Mesodermal cell (in vitro differentiated cells): ENCODE measurements around the gene FILIP1.

Source experiments
- H3K27ac ChIP-seq: 2 replicates; pipeline ENCODE4 v1.7.0; 2013; ENCODE audit warnings: mild to moderate bottlenecking, low read depth, low read length, moderate library complexity; ENCODE audit not compliant: severe bottlenecking
- H3K36me3 ChIP-seq: 2 replicates; pipeline ENCODE4 v1.7.1; 2013; ENCODE audit warnings: mild to moderate bottlenecking, low read length, moderate library complexity; ENCODE audit not compliant: control insufficient read depth, insufficient read depth
- H3K4me1 ChIP-seq: one replicate; pipeline ENCODE4 v1.7.1; 2013; ENCODE audit warnings: mild to moderate bottlenecking, low read length; ENCODE audit not compliant: insufficient read depth, control insufficient read depth, poor library complexity, severe bottlenecking
- H3K4me3 ChIP-seq: 2 replicates; pipeline ENCODE4 v1.7.0; 2013; ENCODE audit warnings: low read length, control low read depth, mild to moderate bottlenecking; ENCODE audit not compliant: insufficient read depth, poor library complexity, severe bottlenecking; ENCODE audit errors: extremely low read depth
- H3K9me3 ChIP-seq: 2 replicates; pipeline ENCODE4 v1.7.1; 2013; ENCODE audit warnings: mild to moderate bottlenecking, low read length, moderate library complexity; ENCODE audit not compliant: control insufficient read depth
- WGBS, 2 experiments: methylation state at CpG; one replicate each; pipeline ENCODE4 v1.1.5; 2013; ENCODE audit warnings: missing lambda C conversion rate in 2 of 2; ENCODE audit not compliant: insufficient coverage in 2 of 2; 5-methylcytosine and 5-hydroxymethylcytosine counted together

FILIP1 gene

GRCh38 chr6:75494290-75494689, 690 bp upstream of the FILIP1 start:
- H3K4me3 ChIP-seq: no peak overlapping the region
- H3K9me3 ChIP-seq: no peaks in the 10 kb centered on the region
- peaks cover 6% of the 10 kb centered on the region for H3K4me1 ChIP-seq
- WGBS, 2 experiments: 78 to 91% methylated on average over 1 of the region's 4 CpGs
- H3K36me3 ChIP-seq: no peaks in the 10 kb centered on the region
- peak overlapping the region; percentile 85 for H3K27ac ChIP-seq

- Histone ChIP-seq H3K4me3 (peak overlapping the region; percentile 30), H3K27ac (peak overlapping the region; percentile 85), H3K36me3 (no peaks in the 10 kb centered on the region), H3K4me1 (peaks cover 3% of the 10 kb centered on the region), H3K9me3 (no peaks in the 10 kb centered on the region)
- WGBS, 2 experiments: no CpG with 5 or more reads among the region's 3 CpGs
These were observed 1.0 kb downstream of the FILIP1 start for GRCh38 chr6:75492386-75493153.

- Histone ChIP-seq H3K36me3 (no peaks in the 10 kb centered on the region), H3K27ac (no peak overlapping the region), H3K4me3 (peak overlapping the region; percentile 9), H3K9me3 (no peaks in the 10 kb centered on the region), H3K4me1 (peaks cover 3% of the 10 kb centered on the region)
- WGBS, 2 experiments: 80 to 90% methylated on average over 1 of the region's 1 CpG
These were observed 2.3 kb downstream of the FILIP1 start for GRCh38 chr6:75491291-75491690.

GRCh38 chr6:75490706-75491105, 2.9 kb downstream of the FILIP1 start:
- no CpG with 5 or more reads among the region's 3 CpGs for WGBS, 2 experiments
- Histone ChIP-seq H3K9me3 (no peaks in the 10 kb centered on the region), H3K4me3 (no peak overlapping the region), H3K4me1 (peaks cover 3% of the 10 kb centered on the region), H3K36me3 (no peaks in the 10 kb centered on the region), H3K27ac (no peak overlapping the region)

- Histone ChIP-seq H3K36me3 (no peaks in the 10 kb centered on the region), H3K4me1 (peaks cover 3% of the 10 kb centered on the region), H3K27ac (no peak overlapping the region), H3K4me3 (no peak overlapping the region), H3K9me3 (no peaks in the 10 kb centered on the region)
- no CpG with 5 or more reads among the region's 1 CpG for WGBS, 2 experiments
These were observed 4.6 kb downstream of the FILIP1 start for GRCh38 chr6:75489025-75489424.

GRCh38 chr6:75488033-75488432, 5.6 kb downstream of the FILIP1 start:
- no peaks in the 10 kb centered on the region for H3K36me3 ChIP-seq
- no peaks in the 10 kb centered on the region for H3K4me1 ChIP-seq
- H3K27ac ChIP-seq: peak overlapping the region; percentile 3
- no peak overlapping the region for H3K4me3 ChIP-seq
- WGBS, 2 experiments: 37 to 78% methylated on average over 1 of the region's 1 CpG
- no peaks in the 10 kb centered on the region for H3K9me3 ChIP-seq

GRCh38 chr6:75486850-75487518, 6.6 kb downstream of the FILIP1 start:
- Histone ChIP-seq H3K4me3 (no peak overlapping the region), H3K36me3 (no peaks in the 10 kb centered on the region), H3K9me3 (no peaks in the 10 kb centered on the region), H3K4me1 (no peaks in the 10 kb centered on the region), H3K27ac (no peak overlapping the region)
- 93 to 95% methylated on average over 4 to 5 of the region's 6 CpGs for WGBS, 2 experiments

GRCh38 chr6:75484535-75484934, 9.1 kb downstream of the FILIP1 start:
- no peaks in the 10 kb centered on the region for H3K9me3 ChIP-seq
- H3K27ac ChIP-seq: no peak overlapping the region
- H3K4me3 ChIP-seq: no peak overlapping the region
- H3K36me3 ChIP-seq: no peaks in the 10 kb centered on the region
- no peaks in the 10 kb centered on the region for H3K4me1 ChIP-seq

GRCh38 chr6:75483136-75483952, 10.3 kb downstream of the FILIP1 start:
- H3K4me1 ChIP-seq: no peaks in the 10 kb centered on the region
- no peak overlapping the region for H3K27ac ChIP-seq
- H3K36me3 ChIP-seq: no peaks in the 10 kb centered on the region
- H3K9me3 ChIP-seq: no peaks in the 10 kb centered on the region
- 100% methylated on average over 1 of the region's 3 CpGs; no CpG with 5 or more reads in 1 of the 2 experiments for WGBS, 2 experiments
- H3K4me3 ChIP-seq: no peak overlapping the region

- WGBS, 2 experiments: no CpG with 5 or more reads among the region's 4 CpGs
- H3K4me3 ChIP-seq: no peak overlapping the region
- H3K4me1 ChIP-seq: no peaks in the 10 kb centered on the region
- no peak overlapping the region for H3K27ac ChIP-seq
- no peaks in the 10 kb centered on the region for H3K9me3 ChIP-seq
- H3K36me3 ChIP-seq: no peaks in the 10 kb centered on the region
These were observed 11.5 kb downstream of the FILIP1 start for GRCh38 chr6:75481936-75482593.
